GM23248 (cell line): ENCODE data around the gene FSTL4.

Source experiments
- EZH2 ChIP-seq: fragments of 200-600 bp; sonication (generic); IDR thresholded peaks from 2 replicates; pipeline ENCODE4 v1.6.1; 2018; ENCODE audit warnings: antibody characterized with exemption, mild to moderate bottlenecking; ENCODE audit not compliant: insufficient read depth, poor library complexity, severe bottlenecking
- EZH2phosphoT487 ChIP-seq: fragments of 200-600 bp; sonication (generic); IDR thresholded peaks from 2 replicates; pipeline ENCODE4 v1.6.1; 2018; ENCODE audit warnings: antibody characterized with exemption, moderate library complexity, mild to moderate bottlenecking, low read depth; ENCODE audit not compliant: insufficient read depth

DNA sequence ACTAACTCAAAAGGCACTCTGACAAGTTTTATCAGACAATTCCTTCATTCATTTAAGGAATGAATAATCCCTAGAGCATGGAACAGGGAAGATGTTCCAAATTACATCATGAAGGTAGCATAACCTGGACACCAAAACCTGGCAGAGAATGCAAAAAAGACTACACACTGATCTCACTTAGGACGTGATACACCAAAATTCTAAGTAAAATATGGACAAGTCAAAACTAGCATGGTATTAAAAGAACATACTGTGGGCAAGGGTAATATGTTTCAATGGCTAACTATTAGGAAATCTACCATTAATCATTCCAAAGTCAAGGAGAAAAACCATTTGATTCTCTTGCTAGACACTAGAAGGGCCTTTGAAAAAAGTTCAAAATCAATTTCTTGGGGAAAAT is 384.0 kb downstream of the FSTL4 start:
- TF ChIP-seq EZH2 (no peak), EZH2phosphoT487 (no peak)
